Hepatocyte (in vitro differentiated cells): ENCODE data around the gene EIF3B. TPM values are rescaled to one million over a fixed set of nuclear protein-coding genes. Genes with fewer than 3 reads are reported as not detected.
"Not testable (repeated sequence)": the region's sequence is repeated elsewhere in the genome, so short reads cannot be mapped to it uniquely, and the experiment has no call there.

Experiments
- DNase-seq: peaks from one replicate; pipeline ENCODE4 v3.0.0-alpha.2; 2016; ENCODE audit warnings: low spot score
- H2AFZ ChIP-seq: fragments of 200-600 bp; sonication (generic); 2 replicates; pipeline ENCODE4 v1.6.0; 2016; ENCODE audit warnings: antibody characterized with exemption, mild to moderate bottlenecking
- H3K27ac ChIP-seq: fragments of 200-600 bp; sonication (generic); 2 replicates; pipeline ENCODE4 v1.5.1; 2016; ENCODE audit warnings: mild to moderate bottlenecking
- H3K27me3 ChIP-seq: fragments of 200-600 bp; sonication (generic); 2 replicates; pipeline ENCODE4 v1.6.1; 2016
- H3K36me3 ChIP-seq: fragments of 200-600 bp; sonication (generic); replicated peaks from 2 replicates; pipeline ENCODE4 v1.5.1; 2016; ENCODE audit warnings: low read depth; ENCODE audit not compliant: insufficient read depth
- H3K4me1 ChIP-seq: fragments of 200-600 bp; sonication (generic); 2 replicates; pipeline ENCODE4 v1.5.1; 2016; ENCODE audit warnings: mild to moderate bottlenecking, moderate library complexity; ENCODE audit not compliant: insufficient read depth
- H3K4me2 ChIP-seq: fragments of 200-600 bp; sonication (generic); 2 replicates; pipeline ENCODE4 v1.6.0; 2016
- H3K4me3 ChIP-seq: fragments of 200-600 bp; sonication (generic); 2 replicates; pipeline ENCODE4 v1.5.1; 2016; ENCODE audit warnings: mild to moderate bottlenecking
- H3K79me2 ChIP-seq: fragments of 200-600 bp; sonication (generic); 2 replicates; pipeline ENCODE4 v1.6.0; 2017; ENCODE audit warnings: mild to moderate bottlenecking
- H3K9me2 ChIP-seq: fragments of 200-600 bp; sonication (generic); replicated peaks from 2 replicates; pipeline ENCODE4 v1.6.0; 2017; ENCODE audit warnings: mild to moderate bottlenecking; ENCODE audit not compliant: insufficient read depth
- H3K9me3 ChIP-seq: fragments of 200-600 bp; sonication (generic); 2 replicates; pipeline ENCODE4 v1.5.1; 2016; ENCODE audit warnings: low read depth, mild to moderate bottlenecking
- H4K20me1 ChIP-seq: fragments of 200-600 bp; sonication (generic); 2 replicates; pipeline ENCODE4 v1.6.0; 2016; ENCODE audit warnings: mild to moderate bottlenecking; ENCODE audit not compliant: insufficient read depth, poor library complexity, severe bottlenecking
- EZH2 ChIP-seq: fragments of 200-600 bp; sonication (generic); IDR thresholded peaks from 2 replicates; pipeline ENCODE4 v1.6.1; 2016; ENCODE audit warnings: antibody characterized with exemption, mild to moderate bottlenecking, borderline replicate concordance
- EZH2phosphoT487 ChIP-seq: fragments of 200-600 bp; sonication (generic); IDR thresholded peaks from one replicate; pipeline ENCODE4 v1.6.1; 2018; ENCODE audit warnings: antibody characterized with exemption, mild to moderate bottlenecking, low read depth, moderate library complexity; ENCODE audit not compliant: unreplicated experiment, severe bottlenecking
- WGBS: methylation state at CpG from one replicate; pipeline ENCODE4 v1.1.6; 2016; ENCODE audit warnings: low lambda C conversion rate; ENCODE audit errors: missing lambda C conversion rate; 5-methylcytosine and 5-hydroxymethylcytosine counted together
- polyA plus RNA-seq: library from polyadenylated mRNA; unstranded; fragments of >200 nt; fragmentation: Nextera tagmentation; extraction: Ambion mirVana; gene quantifications from 2 replicates; pipeline ENCODE4 v1.2.1, GENCODE V29; 2016
- total RNA-seq: library from RNA; depleted of rRNA; stranded (reverse); fragments of >200 nt; gene quantifications from 2 replicates; pipeline ENCODE4 v1.2.3, GENCODE V29; 2014
- TF ChIP-seq, protein P1 (sequence below): fragments of 200-600 bp; sonication (generic); IDR thresholded peaks from 2 replicates; pipeline ENCODE4 v1.5.1; 2016; ENCODE audit warnings: antibody characterized with exemption, mild to moderate bottlenecking; ENCODE audit not compliant: poor library complexity

The EIF3B gene
- total and polyA plus RNA-seq, 2 experiments from 2014 or later, result 122 to 145 TPM

DNA sequence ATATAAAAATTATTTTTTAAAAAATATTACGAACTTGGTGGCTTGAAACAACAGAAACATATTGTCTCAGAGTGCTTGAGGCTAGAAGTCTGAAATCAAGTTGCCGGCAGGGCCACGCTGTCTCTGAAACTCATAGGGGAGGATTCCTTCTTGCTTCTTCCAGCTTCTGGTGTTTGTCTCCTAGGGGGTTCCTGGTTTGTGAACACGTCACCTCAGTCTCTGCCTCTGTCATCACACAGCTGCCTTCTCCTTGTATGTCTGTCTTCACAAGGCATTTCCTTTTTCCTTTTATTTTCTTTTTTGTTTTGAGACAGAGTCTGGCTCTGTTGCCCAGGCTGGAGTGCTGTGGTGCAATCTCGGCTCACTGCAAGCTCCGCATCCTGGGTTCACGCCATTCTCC is 27.7 kb upstream of the EIF3B start:
- DNase-seq, result no peak
- H3K27ac ChIP-seq, result no peak overlapping the region
- no peak overlapping the region for H2AFZ ChIP-seq
- no peaks in the 10 kb centered on the region for H3K4me1 ChIP-seq
- H3K9me3 ChIP-seq, result no peaks in the 10 kb centered on the region
- TF ChIP-seq EZH2 (no peak), EZH2phosphoT487 (no peak)
- TF ChIP-seq, protein P1, sequence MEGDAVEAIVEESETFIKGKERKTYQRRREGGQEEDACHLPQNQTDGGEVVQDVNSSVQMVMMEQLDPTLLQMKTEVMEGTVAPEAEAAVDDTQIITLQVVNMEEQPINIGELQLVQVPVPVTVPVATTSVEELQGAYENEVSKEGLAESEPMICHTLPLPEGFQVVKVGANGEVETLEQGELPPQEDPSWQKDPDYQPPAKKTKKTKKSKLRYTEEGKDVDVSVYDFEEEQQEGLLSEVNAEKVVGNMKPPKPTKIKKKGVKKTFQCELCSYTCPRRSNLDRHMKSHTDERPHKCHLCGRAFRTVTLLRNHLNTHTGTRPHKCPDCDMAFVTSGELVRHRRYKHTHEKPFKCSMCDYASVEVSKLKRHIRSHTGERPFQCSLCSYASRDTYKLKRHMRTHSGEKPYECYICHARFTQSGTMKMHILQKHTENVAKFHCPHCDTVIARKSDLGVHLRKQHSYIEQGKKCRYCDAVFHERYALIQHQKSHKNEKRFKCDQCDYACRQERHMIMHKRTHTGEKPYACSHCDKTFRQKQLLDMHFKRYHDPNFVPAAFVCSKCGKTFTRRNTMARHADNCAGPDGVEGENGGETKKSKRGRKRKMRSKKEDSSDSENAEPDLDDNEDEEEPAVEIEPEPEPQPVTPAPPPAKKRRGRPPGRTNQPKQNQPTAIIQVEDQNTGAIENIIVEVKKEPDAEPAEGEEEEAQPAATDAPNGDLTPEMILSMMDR, result no peak
- WGBS, result 88% methylated on average over 7 of the region's 7 CpGs
- H3K27me3 ChIP-seq, result no peaks in the 10 kb centered on the region
- no peak overlapping the region for H3K4me3 ChIP-seq
- H3K9me2 ChIP-seq, result no peaks in the 10 kb centered on the region
- H3K4me2 ChIP-seq, result no peak overlapping the region
- H4K20me1 ChIP-seq, result no peaks in the 10 kb centered on the region
- no peaks in the 10 kb centered on the region for H3K36me3 ChIP-seq
- no peaks in the 10 kb centered on the region for H3K79me2 ChIP-seq

DNA sequence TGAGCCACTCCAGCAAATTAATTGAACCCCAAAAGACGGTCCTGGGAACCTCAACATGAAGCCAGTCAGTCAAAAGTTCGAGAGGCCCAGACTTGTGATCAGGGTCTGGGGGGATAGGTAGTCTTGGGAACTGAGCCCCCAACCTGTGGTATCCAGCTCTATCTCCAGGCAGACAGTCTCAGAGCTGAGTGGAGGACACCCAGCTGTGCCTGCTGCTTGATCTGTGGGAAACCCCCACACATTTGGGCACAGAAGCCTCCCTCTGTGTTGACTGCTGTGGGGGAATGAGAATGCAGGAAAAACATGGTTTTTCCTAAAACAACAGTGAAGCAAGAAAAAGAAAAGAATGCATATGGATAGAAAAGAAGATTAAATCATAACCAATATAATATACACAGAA is 24.1 kb upstream of the EIF3B start:
- DNase-seq, result no peak
- Histone ChIP-seq H4K20me1 (no peaks in the 10 kb centered on the region), H3K79me2 (no peaks in the 10 kb centered on the region), H3K36me3 (no peaks in the 10 kb centered on the region), H3K9me2 (no peaks in the 10 kb centered on the region), H2AFZ (no peak overlapping the region), H3K27ac (no peak overlapping the region), H3K4me2 (no peak overlapping the region), H3K4me1 (no peaks in the 10 kb centered on the region), H3K9me3 (no peaks in the 10 kb centered on the region), H3K27me3 (no peaks in the 10 kb centered on the region), H3K4me3 (no peak overlapping the region)
- WGBS, result 95% methylated on average over 2 of the region's 2 CpGs
- no peak for TF ChIP-seq EZH2phosphoT487
- TF ChIP-seq, protein P1, result no peak
- no peak for TF ChIP-seq EZH2

DNA sequence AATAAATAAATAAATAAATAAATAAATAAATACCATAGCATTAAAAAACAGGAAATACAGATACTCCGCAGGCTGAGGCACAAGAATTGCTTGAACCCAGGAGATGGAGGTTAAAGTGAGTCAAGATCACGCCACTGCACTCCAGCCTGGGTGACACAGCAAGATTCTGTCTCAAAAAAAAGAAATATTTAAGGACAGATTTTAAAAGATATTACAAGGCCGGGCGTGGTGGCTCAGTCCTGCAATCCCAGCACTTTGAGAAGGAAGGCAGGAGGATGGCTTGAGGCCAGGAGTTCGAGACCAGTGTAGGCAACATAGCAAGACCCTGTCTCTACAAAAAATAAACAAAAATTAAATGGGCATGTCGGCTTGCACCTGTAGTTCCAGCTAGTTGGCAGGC is 22.9 kb upstream of the EIF3B start:
- Histone ChIP-seq H3K4me3 (no peak overlapping the region), H3K4me1 (no peaks in the 10 kb centered on the region), H4K20me1 (no peaks in the 10 kb centered on the region), H3K27ac (no peak overlapping the region), H3K4me2 (no peak overlapping the region), H3K9me3 (no peaks in the 10 kb centered on the region), H3K36me3 (no peaks in the 10 kb centered on the region), H3K9me2 (no peaks in the 10 kb centered on the region), H2AFZ (no peak overlapping the region), H3K27me3 (no peaks in the 10 kb centered on the region), H3K79me2 (no peaks in the 10 kb centered on the region)
- WGBS, result 95% methylated on average over 6 of the region's 6 CpGs
- DNase-seq, result no peak
- TF ChIP-seq EZH2phosphoT487 (no peak), EZH2 (no peak)
- TF ChIP-seq, protein P1, result no peak

DNA sequence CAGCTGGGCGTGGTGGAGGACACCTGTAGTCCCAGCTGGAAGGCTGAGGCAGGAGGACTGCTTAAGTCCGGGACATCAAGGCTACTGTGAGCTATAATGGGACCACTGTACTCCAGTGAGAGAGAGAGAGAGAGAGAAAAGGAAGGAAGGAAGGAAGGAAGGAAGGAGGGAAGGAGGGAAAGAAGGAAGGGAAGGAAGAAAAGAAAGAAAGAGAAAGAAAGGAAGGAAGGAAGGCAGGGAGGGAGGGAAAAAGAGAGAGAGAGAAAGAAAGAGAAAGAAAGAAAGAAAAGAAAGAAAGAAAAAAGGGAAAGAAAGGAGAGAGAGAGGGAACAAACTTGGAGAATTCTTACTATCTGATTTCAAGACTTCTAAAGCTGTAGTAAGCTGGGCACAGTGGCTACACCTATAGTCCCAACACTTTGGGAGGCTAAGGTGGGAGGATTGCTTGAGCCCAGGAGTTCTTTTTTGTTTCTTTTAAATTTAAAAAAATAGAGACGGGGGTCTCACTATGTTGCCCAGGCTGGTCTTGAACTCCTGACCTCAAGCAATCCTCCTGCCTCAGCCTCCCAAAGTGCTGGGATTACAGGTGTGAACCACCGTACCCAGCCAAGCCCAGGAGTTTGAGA is 21.9 kb upstream of the EIF3B start:
- whole genome bisulfite sequencing, result 94% methylated on average over 4 of the region's 4 CpGs
- H3K9me2 ChIP-seq, H3K27ac ChIP-seq, H3K4me3 ChIP-seq, DNase-seq, H4K20me1 ChIP-seq, H3K27me3 ChIP-seq, H2AFZ ChIP-seq, H3K79me2 ChIP-seq, H3K36me3 ChIP-seq, H3K9me3 ChIP-seq, H3K4me1 ChIP-seq, H3K4me2 ChIP-seq: not testable (repeated sequence)
